Head of caudate nucleus (tissue), 42 donors: ENCODE data around the gene HOATZ.

ENCODE experiments used
- DNase-seq, 42 donors: peaks; one replicate each; pipeline versions ENCODE4 v3.0.0 to v3.0.0-alpha.2; 2020 to 2021; ENCODE audit warnings: mixed read lengths in 7 of 42
- intact Hi-C: fragments of 100-400 bp; cut with DNase I; formaldehyde crosslinking; loops from one replicate; pipeline ENCODE4 v1.15.0; 2022

Gene HOATZ

DNA sequence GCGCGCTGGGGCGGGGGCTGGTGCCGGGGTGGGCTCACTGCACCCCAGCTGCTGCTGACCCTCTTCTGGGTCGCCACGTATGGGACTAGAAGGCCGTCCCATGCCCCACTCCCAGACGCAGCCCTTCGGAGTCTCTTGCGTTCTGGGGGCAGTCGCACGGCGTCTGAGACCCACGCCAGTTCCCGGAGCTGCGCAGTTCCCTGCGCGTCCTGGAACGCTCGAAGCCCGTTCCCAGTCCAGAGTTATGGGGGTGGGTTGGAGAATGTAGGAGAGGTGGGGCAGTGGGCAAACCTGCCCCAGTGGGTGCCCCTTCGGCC, 26.3 kb downstream of the HOATZ start:
- intact Hi-C loops = loop anchor here (10.0 kb wide), 1 partner anchor 86 kb away; no protein-coding TSS in a partner anchor
- no peak for DNase-seq

DNA sequence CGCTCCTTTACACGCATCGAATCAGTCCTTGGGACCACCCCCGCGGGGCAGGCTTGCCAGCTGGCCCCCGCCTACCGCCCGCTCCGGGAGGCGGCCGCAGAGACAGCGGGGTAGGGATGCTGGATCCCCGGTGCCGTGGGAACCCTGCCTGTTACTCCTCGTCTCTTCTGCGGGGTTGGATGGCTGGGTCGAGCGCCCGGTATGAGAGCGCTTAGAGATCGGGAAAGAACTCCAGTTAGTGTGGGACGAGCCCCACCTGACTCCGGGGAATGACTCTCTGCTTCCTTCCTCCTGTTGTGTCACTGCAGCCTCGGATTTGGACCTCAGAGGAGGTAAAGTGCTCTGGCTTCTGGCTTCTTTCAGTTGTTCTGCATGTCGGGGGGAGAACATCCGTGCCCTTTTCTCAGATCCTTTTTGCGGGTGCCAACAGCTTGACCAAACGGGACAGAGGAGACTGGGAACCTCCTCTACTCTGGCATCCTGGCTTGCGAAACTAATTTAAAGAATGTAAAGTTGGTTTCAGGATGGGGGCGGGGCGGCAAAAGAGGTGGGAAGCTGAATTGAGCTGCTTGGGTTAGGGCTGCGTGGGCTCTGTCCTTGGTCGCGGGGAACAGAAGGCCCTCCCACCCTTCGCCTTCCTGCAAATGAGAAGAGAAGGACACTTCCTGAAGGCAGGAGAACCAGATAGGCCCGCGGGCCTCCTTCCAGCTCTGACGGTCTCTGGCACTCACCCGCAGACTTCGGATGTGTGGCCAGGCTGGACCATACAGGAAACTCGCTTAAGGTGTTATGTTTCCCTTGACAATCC, 26.9 kb downstream of the HOATZ start:
- DNase-seq = peak in 41 of 42 donors; percentile 7 to 80 (median 49)
- intact Hi-C loops = loop anchor here (10.0 kb wide), 1 partner anchor 87 kb away; no protein-coding TSS in a partner anchor

DNA sequence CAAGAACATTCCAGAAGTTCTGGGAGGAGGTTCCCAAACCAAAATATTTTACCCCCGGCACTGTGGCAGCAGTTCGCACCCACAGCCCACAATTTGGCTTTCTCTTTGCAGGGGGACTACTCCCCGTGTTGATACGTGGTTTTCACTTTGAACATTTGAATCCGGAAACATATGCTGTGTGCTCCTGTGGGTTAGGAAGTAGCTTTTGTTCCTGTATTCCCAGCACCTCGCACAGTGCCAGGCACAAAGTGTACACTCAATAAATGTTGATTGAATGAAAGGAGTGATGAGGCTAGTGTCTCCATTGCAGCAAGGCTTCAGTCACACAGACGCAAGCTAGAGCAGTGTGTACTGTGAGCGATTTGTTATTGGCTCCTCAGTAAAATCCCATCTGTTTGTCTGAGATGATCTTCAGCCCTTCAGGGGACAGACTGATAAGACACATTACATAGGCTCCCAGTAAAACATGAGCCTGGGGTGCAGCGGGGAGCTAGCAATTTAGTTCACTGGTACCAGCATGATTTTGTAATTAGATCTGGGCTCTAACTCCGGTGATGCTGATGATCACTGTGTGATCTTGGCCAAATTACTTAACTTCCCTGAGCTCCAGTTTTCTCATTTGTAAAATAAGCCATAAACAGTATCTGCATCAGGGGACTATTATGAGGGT, 28.2 kb downstream of the HOATZ start:
- DNase-seq = no peak
- intact Hi-C loops = loop anchor here (10.0 kb wide), 1 partner anchor 88 kb away; no protein-coding TSS in a partner anchor

DNA sequence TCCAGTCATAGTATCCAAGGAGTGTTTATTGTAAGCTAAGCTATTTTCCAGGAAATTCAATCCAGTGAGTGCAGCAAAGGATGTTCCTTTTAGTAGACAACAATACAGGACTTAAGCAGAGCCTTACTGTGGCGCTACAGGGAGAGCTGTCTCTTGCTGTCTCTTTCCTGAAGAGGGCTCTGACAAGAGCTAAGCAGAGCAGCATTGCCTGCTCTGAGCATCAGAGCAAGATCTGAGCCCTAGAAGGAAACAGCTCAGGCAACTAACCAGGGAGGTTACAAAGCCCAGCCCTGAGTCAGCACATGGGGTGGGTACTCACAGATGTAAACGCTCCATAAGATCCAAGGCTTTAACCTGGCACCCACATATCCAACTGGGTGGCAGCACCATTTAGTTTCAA, 33.9 kb downstream of the HOATZ start:
- intact Hi-C loops = loop anchor here (10.0 kb wide), 1 partner anchor 94 kb away; no protein-coding TSS in a partner anchor
- DNase-seq = peak in 1 of 42 donors; percentile 14

DNA sequence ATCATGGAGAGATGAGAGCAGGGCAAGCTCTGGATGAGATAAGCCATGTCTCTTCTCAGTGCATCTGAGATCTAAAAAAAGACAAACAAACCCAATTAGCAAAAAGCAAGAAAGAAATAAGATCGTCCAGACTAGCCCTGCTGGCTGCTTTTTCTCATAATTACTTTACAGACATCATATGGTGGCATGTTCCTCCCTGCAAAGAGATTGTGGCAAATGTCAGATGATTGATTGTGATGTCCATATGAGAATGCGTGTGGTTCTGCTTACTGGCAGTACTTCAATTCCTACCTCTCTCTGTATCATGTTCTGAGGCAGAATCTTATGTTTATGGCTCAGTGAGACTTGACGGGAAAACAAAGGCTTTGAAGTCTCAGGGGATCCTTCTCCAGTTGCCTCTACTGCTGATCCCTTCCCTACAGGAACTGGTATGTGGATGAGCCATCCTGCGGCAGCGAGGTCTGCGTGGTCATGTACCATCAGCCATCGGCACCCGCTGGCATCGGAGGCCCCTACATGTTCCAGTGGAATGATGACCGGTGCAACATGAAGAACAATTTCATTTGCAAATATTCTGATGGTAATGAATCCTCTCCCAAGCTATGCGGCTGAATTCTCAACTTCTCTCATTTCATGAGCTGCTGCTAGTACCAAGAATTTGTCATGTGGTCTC, 34.8 kb downstream of the HOATZ start:
- DNase-seq = peak in 1 of 42 donors; percentile 36
- intact Hi-C loops = loop anchor here (10.0 kb wide), 1 partner anchor 95 kb away; no protein-coding TSS in a partner anchor

DNA sequence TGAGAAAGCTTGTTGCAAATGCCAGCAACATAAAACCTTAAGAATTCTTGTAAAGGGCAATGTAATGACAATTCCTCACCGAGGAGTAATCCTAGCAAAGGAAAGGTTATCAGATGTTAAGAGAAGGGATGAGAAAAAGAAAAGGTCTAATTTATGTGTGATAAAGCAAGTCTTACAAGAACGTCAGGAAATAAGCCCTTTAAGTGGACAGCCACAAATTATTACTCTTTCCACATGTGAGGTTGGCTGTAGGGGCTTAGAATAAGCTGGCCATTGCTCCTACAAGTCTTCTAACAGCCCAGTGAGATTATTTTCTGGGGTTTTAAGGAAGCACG, 35.3 kb downstream of the HOATZ start:
- no peak for DNase-seq
- intact Hi-C loops = loop anchor here (10.0 kb wide), 1 partner anchor 95 kb away; no protein-coding TSS in a partner anchor

DNA sequence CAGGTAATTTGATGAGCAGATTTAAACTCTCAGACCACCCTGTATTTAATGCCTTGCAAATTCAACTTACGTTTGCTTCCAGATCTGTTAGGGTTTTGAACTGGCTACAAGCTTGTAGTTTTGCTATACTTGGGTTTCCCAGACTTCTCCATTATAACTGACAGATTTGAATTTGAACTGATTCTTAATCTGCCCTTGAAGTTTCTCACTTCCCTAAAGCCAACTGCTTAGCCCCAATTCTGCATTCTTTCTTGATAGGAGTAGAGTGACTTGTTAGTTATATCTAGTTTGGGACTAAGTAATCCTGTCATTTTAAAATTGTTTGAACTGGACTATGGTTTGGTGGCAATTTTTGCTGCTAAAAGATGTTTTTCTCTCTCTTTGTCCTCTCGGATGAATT, 35.7 kb downstream of the HOATZ start:
- no peak for DNase-seq
- intact Hi-C loops = no loop called here

DNA sequence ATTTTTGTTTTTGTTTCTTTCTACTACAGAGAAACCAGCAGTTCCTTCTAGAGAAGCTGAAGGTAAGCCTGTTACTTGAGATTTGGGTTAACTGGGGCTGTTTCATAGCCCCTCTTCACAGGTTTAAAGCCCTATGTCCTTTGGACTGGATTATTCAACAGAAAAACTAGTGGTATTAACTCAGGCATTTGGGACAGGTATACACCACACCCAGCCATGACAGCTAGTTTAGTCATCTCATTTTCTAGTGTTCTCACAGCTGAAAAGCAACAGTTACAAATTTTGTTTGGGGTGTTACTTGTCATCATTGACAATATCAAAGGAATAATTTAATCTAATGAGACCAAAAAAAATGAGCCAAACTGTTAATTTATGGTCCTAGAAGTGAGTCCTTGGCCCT, 40.0 kb downstream of the HOATZ start:
- intact Hi-C loops = no loop called here
- DNase-seq = no peak

DNA sequence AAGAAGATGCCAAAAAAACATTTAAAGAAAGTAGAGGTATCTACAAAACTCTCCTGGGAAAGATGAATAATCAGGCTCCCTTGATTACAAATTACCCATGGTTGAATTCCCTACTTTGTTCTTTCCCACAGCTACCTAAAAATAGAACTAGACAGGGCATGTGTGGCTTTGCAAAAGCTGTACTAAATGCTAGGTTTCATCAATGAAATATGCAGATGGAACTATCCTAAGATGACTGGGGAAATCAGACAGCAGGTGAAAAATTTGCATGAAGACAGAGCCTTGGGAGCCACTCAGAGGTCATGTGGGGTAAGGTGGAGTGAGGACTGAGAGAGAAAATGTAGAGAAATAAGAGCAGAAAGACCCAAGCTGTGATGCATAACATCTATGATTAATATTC, 40.7 kb downstream of the HOATZ start:
- peak in 1 of 42 donors; percentile 37 for DNase-seq
- intact Hi-C loops = no loop called here

DNA sequence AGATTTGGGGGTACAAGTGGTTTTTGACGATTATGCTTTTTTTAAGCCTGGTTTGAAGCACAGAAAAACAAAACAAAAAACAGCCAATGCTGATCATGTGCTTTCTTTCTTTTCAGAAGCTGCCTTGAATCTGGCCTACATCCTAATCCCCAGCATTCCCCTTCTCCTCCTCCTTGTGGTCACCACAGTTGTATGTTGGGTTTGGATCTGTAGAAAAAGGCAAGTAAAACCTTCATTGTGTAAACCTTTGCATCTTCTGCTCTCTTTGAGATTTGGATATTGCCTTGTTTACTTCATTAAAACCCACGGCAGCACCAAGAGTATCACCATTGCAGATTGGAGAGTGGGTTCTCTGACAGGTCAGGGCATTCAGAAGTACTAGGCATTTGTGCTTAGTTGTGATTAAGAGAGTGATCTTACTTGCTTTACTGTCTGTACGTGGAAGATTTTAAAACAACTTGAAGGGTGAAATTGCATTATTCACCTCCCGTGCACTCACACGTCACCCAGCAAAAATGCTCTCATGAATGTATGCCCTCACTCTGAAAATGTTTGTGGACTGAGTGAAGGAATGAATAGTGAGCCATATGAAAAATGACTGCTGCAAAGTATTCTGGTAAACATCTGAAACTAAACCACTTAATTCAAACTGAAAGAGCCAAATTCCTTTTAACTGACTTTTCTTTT, 43.0 kb downstream of the HOATZ start:
- intact Hi-C loops = no loop called here
- DNase-seq = no peak

DNA sequence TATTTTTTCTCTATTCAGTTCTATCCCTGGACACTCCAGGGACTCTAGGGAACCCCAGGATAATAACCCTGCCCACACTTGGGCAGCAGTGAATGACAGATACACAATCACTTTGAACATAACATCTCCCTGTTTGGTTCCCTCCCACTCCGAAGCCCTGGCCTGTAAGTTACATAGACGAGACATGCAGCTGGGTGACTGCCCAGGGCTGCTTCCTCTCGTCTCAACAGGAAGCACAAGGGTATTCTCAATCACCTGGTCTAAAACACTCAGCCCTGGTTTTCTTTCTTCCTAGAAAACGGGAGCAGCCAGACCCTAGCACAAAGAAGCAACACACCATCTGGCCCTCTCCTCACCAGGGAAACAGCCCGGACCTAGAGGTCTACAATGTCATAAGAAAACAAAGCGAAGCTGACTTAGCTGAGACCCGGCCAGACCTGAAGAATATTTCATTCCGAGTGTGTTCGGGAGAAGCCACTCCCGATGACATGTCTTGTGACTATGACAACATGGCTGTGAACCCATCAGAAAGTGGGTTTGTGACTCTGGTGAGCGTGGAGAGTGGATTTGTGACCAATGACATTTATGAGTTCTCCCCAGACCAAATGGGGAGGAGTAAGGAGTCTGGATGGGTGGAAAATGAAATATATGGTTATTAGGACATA, 45.4 kb downstream of the HOATZ start:
- DNase-seq = no peak
- intact Hi-C loops = loop anchor here (10.0 kb wide), 1 partner anchor 285 kb away; no protein-coding TSS in a partner anchor

DNA sequence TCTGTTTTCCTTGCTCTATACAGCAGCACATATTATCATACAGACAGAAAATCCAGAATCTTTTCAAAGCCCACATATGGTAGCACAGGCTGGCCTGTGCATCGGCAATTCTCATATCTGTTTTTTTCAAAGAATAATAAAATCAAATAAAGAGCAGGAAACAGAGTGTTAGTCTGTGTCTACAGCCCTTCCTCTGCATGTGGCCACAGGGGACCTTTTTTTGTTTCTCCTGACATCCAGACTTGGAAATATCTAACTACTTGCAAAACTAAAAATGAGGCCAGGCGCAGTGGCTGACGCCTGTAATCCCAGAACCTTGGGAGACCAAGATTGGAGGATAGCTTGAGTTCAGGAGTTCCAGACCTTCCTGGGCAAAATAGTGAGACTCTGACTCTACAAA, 46.2 kb downstream of the HOATZ start:
- DNase-seq = no peak
- intact Hi-C loops = loop anchor here (10.0 kb wide), 1 partner anchor 284 kb away; no protein-coding TSS in a partner anchor

DNA sequence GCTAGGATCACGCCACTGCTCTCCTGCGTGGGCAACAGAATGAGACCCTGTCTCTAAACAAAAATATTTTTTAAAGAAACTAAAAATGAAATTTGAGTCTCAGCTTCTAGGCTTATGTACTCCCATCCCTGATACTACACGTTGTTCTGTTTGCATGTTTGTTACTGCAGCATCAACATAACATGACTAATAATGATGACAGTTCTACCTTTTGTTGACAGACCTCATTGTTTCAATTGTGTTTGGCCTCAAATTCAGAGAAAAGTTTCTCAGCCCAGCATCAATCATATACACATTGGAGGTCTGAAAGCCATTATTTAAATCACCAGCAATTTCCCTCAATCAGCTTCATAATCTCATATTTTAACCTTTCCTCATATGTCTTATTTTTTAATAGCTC, 46.7 kb downstream of the HOATZ start:
- intact Hi-C loops = loop anchor here (10.0 kb wide), 1 partner anchor 283 kb away; no protein-coding TSS in a partner anchor
- DNase-seq = no peak

DNA sequence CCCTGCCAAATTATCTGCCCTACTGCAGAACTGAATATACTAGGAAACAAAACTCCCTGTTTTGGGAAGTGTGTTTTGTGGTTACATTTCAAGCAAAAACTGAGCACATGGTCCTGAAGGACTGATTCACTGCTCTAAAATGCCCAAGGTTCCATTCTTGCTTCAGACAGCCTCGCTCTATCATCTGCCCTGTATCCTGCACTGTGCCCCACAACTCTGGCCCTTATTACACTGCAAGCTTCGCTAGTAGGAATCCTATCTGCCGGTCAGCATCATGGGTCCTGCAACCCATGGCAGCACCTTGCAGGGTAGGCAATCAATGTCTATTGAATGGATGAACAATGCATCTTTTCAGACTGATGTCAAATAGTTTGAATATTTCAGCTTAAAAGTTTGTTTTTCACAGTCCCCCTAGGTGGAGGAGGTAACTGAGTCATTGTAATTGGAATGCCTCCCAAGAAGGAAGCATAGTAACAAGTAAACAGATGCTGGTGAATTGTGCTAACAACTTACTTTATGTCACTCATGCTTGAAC, 47.3 kb downstream of the HOATZ start:
- intact Hi-C loops = loop anchor here (10.0 kb wide), 1 partner anchor 283 kb away; no protein-coding TSS in a partner anchor
- no peak for DNase-seq

DNA sequence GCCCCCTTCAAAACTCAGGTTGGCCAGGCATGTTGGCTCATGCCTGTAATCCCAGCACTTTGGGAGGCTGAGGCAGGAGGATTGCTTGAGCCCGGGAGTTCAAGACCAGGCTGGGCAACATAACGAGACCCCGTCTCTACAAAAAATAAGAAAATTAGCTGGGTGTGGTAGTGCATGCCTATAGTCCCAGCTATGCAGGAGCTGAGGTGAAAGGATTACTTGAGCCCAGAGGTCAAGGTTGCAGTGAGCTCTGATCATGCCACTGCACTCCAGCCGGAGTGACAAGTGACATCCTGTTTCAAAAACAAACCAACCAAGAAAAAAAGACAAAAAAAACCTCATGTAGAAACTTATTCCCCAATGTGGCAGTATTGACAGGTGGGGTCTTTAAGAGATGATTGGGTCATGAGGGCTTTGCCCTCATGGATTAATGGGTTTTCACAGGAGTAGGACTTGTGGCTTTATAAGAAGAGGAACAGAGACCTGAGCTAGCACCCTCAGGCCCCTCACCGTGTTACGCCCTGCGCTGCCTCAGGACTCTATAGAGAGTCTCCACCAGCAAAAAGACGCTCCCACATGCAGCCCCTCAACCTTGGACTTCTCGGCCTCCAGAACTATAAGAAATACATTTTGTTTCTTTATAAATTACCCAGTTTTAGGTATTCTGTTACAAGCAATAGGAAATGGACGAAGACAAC, 48.3 kb downstream of the HOATZ start:
- intact Hi-C loops = loop anchor here (10.0 kb wide), 1 partner anchor 282 kb away; no protein-coding TSS in a partner anchor
- no peak for DNase-seq

DNA sequence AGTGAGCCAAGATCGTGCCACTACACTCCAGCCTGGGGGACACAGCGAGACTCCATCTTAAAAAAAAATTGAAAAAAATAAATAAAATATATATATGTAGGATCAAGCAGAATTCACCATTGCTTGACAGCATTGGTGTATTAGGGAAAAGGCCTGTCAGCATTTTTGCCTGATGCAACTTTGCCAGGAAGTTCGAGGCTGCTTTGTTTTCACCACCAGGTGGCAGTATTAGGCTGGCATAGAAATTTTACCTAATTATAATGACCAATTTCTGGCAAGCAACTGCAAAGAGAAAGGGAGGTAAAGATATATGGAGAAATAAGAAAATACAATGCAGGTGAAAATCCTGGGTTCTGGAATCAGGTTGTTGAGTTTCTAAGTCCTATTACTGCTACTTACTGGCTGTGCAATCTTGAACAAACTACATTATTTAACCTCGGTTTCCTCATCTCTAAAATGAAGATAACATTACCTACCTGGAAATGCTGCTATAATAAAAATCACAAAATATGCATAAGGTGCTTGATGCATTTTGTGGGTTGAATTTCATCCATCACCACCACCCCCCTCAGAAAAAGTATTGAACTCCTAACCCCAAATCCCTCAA, 50.6 kb downstream of the HOATZ start:
- intact Hi-C loops = loop anchor here (10.0 kb wide), 1 partner anchor 280 kb away; no protein-coding TSS in a partner anchor
- DNase-seq = peak; percentile 12 to 91 (median 76)

DNA sequence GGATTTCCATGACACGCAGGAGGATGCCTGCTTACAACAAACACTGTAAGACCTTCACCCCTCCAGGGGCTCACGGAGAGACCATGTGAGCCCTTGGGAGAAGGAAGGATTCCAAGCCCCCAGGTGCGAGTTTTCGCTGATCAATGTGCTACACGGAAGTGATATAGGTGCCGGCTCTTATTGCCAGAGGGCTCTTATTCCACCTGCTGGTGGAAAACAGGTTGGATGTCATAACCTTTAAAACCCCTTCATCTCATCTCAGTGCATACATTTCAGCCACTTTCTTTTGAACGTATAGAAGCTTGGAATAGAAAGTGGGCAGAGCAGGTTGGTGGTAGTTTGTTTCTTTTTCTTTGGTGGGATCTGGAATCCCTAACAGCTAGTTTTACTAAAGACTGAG, 51.7 kb downstream of the HOATZ start:
- no peak for DNase-seq

More for the DNA sequence above, 51.7 kb downstream of the HOATZ start:
- intact Hi-C loops = loop anchor here (10.0 kb wide), 1 partner anchor 278 kb away; no protein-coding TSS in a partner anchor
